Measurements from ENCODE around the gene AK4. TPM values are rescaled to one million over a fixed set of nuclear protein-coding genes. Genes with fewer than 3 reads are reported as not detected.

The AK4 gene
- total RNA-seq, 1 experiment from 2014 or later: 131 TPM

GRCh38 chr1:65172936-65173690, 25.1 kb downstream of the AK4 start:
- Mint-ChIP-seq H3K27me3 (ENCODE audit: insufficient read depth, unreplicated experiment) (no peaks in the 10 kb centered on the region), H3K4me3 (ENCODE audit: unreplicated experiment) (no peak overlapping the region), H3K9me3 (ENCODE audit: unreplicated experiment) (no peaks in the 10 kb centered on the region), H3K36me3 (ENCODE audit: insufficient read depth, unreplicated experiment) (no peaks in the 10 kb centered on the region), H3K27ac (ENCODE audit: unreplicated experiment) (no peak overlapping the region), H3K4me1 (ENCODE audit: low read depth, unreplicated experiment) (peaks cover 31% of the 10 kb centered on the region)
- intact Hi-C loops (cut with micrococcal nuclease; ENCODE audit: unreplicated experiment): no loop called here
- no peak overlapping the region for H3K4me3 ChIP-seq (ENCODE audit: low read depth, low read length)
- TF ChIP-seq CTCF (IDR thresholded peaks at IDR 0.05; ENCODE audit: insufficient read depth in 1 of 2, low read depth in 1 of 2, low read length in 1 of 2, severe bottlenecking in 1 of 2, unreplicated experiment in 1 of 2): no peak
- peaks cover 35% of the 10 kb centered on the region for H3K4me1 ChIP-seq
- CTCF ChIA-PET: no interaction called here
- H3K36me3 ChIP-seq (ENCODE audit: control insufficient read depth, insufficient read depth, low read length): no peaks in the 10 kb centered on the region
- DNase-seq: no peak
- POLR2A ChIA-PET: no interaction called here
- no TSS peak for BruUV-seq (replicated peaks)
- no peaks in the 10 kb centered on the region for H3K27me3 ChIP-seq (replicated peaks; ENCODE audit: control insufficient read depth, insufficient read depth, low read length)
- H3K9me3 ChIP-seq: no peaks in the 10 kb centered on the region

- Mint-ChIP-seq H3K9me3 (ENCODE audit: unreplicated experiment) (no peaks in the 10 kb centered on the region), H3K4me3 (ENCODE audit: unreplicated experiment) (no peak overlapping the region), H3K4me1 (ENCODE audit: low read depth, unreplicated experiment) (peaks cover 36% of the 10 kb centered on the region), H3K36me3 (ENCODE audit: insufficient read depth, unreplicated experiment) (peaks cover 8% of the 10 kb centered on the region), H3K27me3 (ENCODE audit: insufficient read depth, unreplicated experiment) (no peaks in the 10 kb centered on the region), H3K27ac (ENCODE audit: unreplicated experiment) (no peak overlapping the region)
- POLR2A ChIA-PET: no interaction called here
- no peaks in the 10 kb centered on the region for H3K9me3 ChIP-seq
- no peak for DNase-seq
- intact Hi-C loops (cut with micrococcal nuclease; ENCODE audit: unreplicated experiment): no loop called here
- peaks cover 38% of the 10 kb centered on the region for H3K4me1 ChIP-seq
- BruUV-seq (replicated peaks): no TSS peak
- H3K36me3 ChIP-seq (ENCODE audit: control insufficient read depth, insufficient read depth, low read length): no peaks in the 10 kb centered on the region
- H3K4me3 ChIP-seq (ENCODE audit: low read depth, low read length): no peak overlapping the region
- TF ChIP-seq CTCF (IDR thresholded peaks at IDR 0.05; ENCODE audit: insufficient read depth in 1 of 2, low read depth in 1 of 2, low read length in 1 of 2, severe bottlenecking in 1 of 2, unreplicated experiment in 1 of 2): no peak
- no peaks in the 10 kb centered on the region for H3K27me3 ChIP-seq (replicated peaks; ENCODE audit: control insufficient read depth, insufficient read depth, low read length)
- CTCF ChIA-PET: interaction anchor here (0.5 kb wide), 1 partner anchor 1039 kb away, joined by 3 read pairs; no protein-coding TSS in a partner anchor
These were observed 26.6 kb downstream of the AK4 start for GRCh38 chr1:65174585-65174984.

- POLR2A ChIA-PET: no interaction called here
- TF ChIP-seq CTCF (IDR thresholded peaks at IDR 0.05; ENCODE audit: insufficient read depth in 1 of 2, low read depth in 1 of 2, low read length in 1 of 2, severe bottlenecking in 1 of 2, unreplicated experiment in 1 of 2): no peak
- no peaks in the 10 kb centered on the region for H3K9me3 Mint-ChIP-seq (ENCODE audit: unreplicated experiment)
- Histone ChIP-seq H3K4me1 (peaks cover 29% of the 10 kb centered on the region), H3K4me3 (ENCODE audit: low read depth, low read length) (no peak overlapping the region), H3K36me3 (ENCODE audit: control insufficient read depth, insufficient read depth, low read length) (no peaks in the 10 kb centered on the region), H3K9me3 (no peaks in the 10 kb centered on the region), H3K27me3 (replicated peaks; ENCODE audit: control insufficient read depth, insufficient read depth, low read length) (no peaks in the 10 kb centered on the region)
- no peak overlapping the region for H3K27ac Mint-ChIP-seq (ENCODE audit: unreplicated experiment)
- intact Hi-C loops (cut with micrococcal nuclease; ENCODE audit: unreplicated experiment): no loop called here
- no peak for DNase-seq
- H3K4me3 Mint-ChIP-seq (ENCODE audit: unreplicated experiment): no peak overlapping the region
- CTCF ChIA-PET: no interaction called here
- peaks cover 34% of the 10 kb centered on the region for H3K4me1 Mint-ChIP-seq (ENCODE audit: low read depth, unreplicated experiment)
- H3K27me3 Mint-ChIP-seq (ENCODE audit: insufficient read depth, unreplicated experiment): no peaks in the 10 kb centered on the region
- H3K36me3 Mint-ChIP-seq (ENCODE audit: insufficient read depth, unreplicated experiment): peaks cover 9% of the 10 kb centered on the region
- no TSS peak for BruUV-seq (replicated peaks)
These were observed 27.4 kb downstream of the AK4 start for GRCh38 chr1:65175171-65176055.
